GM13977 (cell line): Measurements from ENCODE around the gene FBXO3.
"Not testable (repeated sequence)": the region's sequence is repeated elsewhere in the genome, so short reads cannot be mapped to it uniquely, and the experiment has no call there.

ENCODE experiments used
- DNase-seq: peaks from one replicate; pipeline ENCODE4 v3.0.0; 2012; ENCODE audit warnings: low spot score
- CTCF ChIP-seq: IDR thresholded peaks from 2 replicates; pipeline ENCODE4 v1.5.1; 2012; ENCODE audit warnings: mild to moderate bottlenecking, control low read depth; ENCODE audit not compliant: insufficient read depth; ENCODE audit errors: extremely low read depth, missing control alignments
- in situ Hi-C: fragments of 300-500 bp; cut with MboI; formaldehyde crosslinking; loops from one replicate; pipeline ENCODE4 v1.12.0; 2022; ENCODE audit warnings: low sequenced_read_pairs, low pct_unique_long_range_greater_than_20kb, mixed read lengths, inconsistent platforms; ENCODE audit not compliant: unreplicated experiment

The FBXO3 gene

GRCh38 chr11:33731723-33732531 lies 42.4 kb downstream of the FBXO3 start:
- TF ChIP-seq CTCF = no peak
- in situ Hi-C loops = no loop called here
- no peak for DNase-seq

- DNase-seq = no peak
- no peak for TF ChIP-seq CTCF
- in situ Hi-C loops = no loop called here
Measured at GRCh38 chr11:33730716-33731115, 43.6 kb downstream of the FBXO3 start.

- in situ Hi-C loops, DNase-seq: not testable (repeated sequence)
Measured at GRCh38 chr11:33729072-33729664, 45.2 kb downstream of the FBXO3 start.

- DNase-seq, in situ Hi-C loops: not testable (repeated sequence)
Measured at GRCh38 chr11:33727539-33727938, 46.8 kb downstream of the FBXO3 start.

GRCh38 chr11:33725496-33725895 lies 48.8 kb downstream of the FBXO3 start:
- no peak for TF ChIP-seq CTCF
- in situ Hi-C loops = no loop called here

GRCh38 chr11:33724644-33725035 lies 49.7 kb downstream of the FBXO3 start:
- in situ Hi-C loops = loop anchor here (25.0 kb wide), 1 partner anchor 562 kb away; the partner anchor contains the start of gene CSTF3
- TF ChIP-seq CTCF = no peak
- DNase-seq = no peak

More at GRCh38 chr11:33725496-33725895, 48.8 kb downstream of the FBXO3 start:
- no peak for DNase-seq

GRCh38 chr11:33723238-33723881 lies 51.0 kb downstream of the FBXO3 start:
- no peak for DNase-seq
- in situ Hi-C loops = loop anchor here (25.0 kb wide), 1 partner anchor 561 kb away; the partner anchor contains the start of gene CSTF3
- TF ChIP-seq CTCF = no peak
